Ishikawa (cell line): ENCODE measurements around the gene DMWD.

Source experiments
- CREB1 ChIP-seq: IDR thresholded peaks from 2 replicates; pipeline ENCODE4 v1.6.1; 2012; ENCODE audit warnings: low read depth
- FOXM1 ChIP-seq: IDR thresholded peaks from 2 replicates; pipeline ENCODE4 v1.6.1; 2012; ENCODE audit warnings: low read depth, borderline replicate concordance
- MAX ChIP-seq: IDR thresholded peaks from 2 replicates; pipeline ENCODE4 v1.6.1; 2012
- RAD21 ChIP-seq: IDR thresholded peaks from 2 replicates; pipeline ENCODE4 v1.6.1; 2012; ENCODE audit warnings: low read depth
- REST ChIP-seq: IDR thresholded peaks from 2 replicates; pipeline ENCODE4 v1.6.1; 2012; ENCODE audit warnings: low read depth, mild to moderate bottlenecking

DNA sequence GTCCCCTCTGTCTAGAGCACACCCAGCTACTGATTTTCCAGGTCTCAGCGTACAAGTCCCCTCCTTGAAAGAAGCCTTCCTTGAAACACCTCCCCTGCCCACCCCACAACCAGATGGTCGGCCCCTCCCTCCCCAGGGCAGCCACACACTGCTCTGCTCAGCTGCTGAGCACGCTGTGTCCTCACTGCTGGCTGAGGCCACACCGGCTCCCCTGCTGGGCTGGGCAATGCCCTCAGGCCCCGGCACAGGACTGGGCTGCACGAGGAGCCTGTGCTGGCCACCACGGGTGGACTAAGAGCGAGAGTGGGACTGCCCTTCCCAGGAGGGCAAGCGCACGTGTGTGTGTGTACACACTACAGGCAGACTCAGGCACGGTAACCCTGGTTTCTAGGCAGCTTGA, 34.3 kb upstream of the DMWD start:
- no peak for TF ChIP-seq MAX
- TF ChIP-seq REST: no peak
- no peak for TF ChIP-seq CREB1
- no peak for TF ChIP-seq RAD21
- TF ChIP-seq FOXM1: no peak
